K562 (cell line): ENCODE data around the gene MAGIX. TPM values are rescaled to one million over a fixed set of nuclear protein-coding genes. Genes with fewer than 3 reads are reported as not detected.
A peak's percentile ranks its signal among the peaks of the same experiment; 100 is the strongest.

Experiments
- CHAMP1 ChIP-seq: fragments of 450-650 bp; IDR thresholded peaks from 2 replicates; pipeline ENCODE4 v1.6.1; 2016; ENCODE audit warnings: mild to moderate bottlenecking
- DACH1 ChIP-seq: fragments of 450-650 bp; IDR thresholded peaks from 2 replicates; pipeline ENCODE4 v1.6.1; 2018; ENCODE audit not compliant: partially characterized antibody
- FOSL1 ChIP-seq: fragments of 200-800 bp; sonication (Bioruptor generic); conservative IDR thresholded peaks from 2 replicates; pipeline ENCODE4 v1.6.1; 2016; ENCODE audit warnings: missing genetic modification characterization, missing compliant biosample characterization
- KLF13 ChIP-seq: fragments of 450-650 bp; IDR thresholded peaks from 2 replicates; pipeline ENCODE4 v1.6.1; 2016; ENCODE audit warnings: missing genetic modification characterization, low read depth, mild to moderate bottlenecking, missing compliant biosample characterization, moderate library complexity, borderline replicate concordance
- MYBL2 ChIP-seq, 2 experiments: fragments of 450-650 bp in 1 of 2; sonication (generic) in 1 of 2; formaldehyde crosslinking in 1 of 2; IDR thresholded peaks; 2 replicates each; pipeline versions ENCODE4 v1.6.1 to v1.8.1; 2017 to 2022; ENCODE audit warnings: borderline replicate concordance in 1 of 2, inconsistent platforms in 1 of 2, low read depth in 1 of 2, mild to moderate bottlenecking in 1 of 2, missing genetic modification reagents in 1 of 2, moderate library complexity in 1 of 2
- NFE2 ChIP-seq: IDR thresholded peaks from 2 replicates; pipeline ENCODE4 v1.6.1; 2014; ENCODE audit warnings: antibody characterized with exemption, low read depth
- NR0B1 ChIP-seq: fragments of 450-650 bp; IDR thresholded peaks from one replicate; pipeline ENCODE4 v1.6.1; 2018; ENCODE audit warnings: mild to moderate bottlenecking, moderate library complexity; ENCODE audit not compliant: partially characterized antibody
- POLR2G ChIP-seq: fragments of 200-400 bp; formaldehyde crosslinking; IDR thresholded peaks from 2 replicates; pipeline ENCODE4 v1.6.1; 2017; ENCODE audit warnings: low read depth, mild to moderate bottlenecking, antibody characterized with exemption, low read length, moderate library complexity
- SAFB2 ChIP-seq: fragments of 200-400 bp; formaldehyde crosslinking; IDR thresholded peaks from 2 replicates; pipeline ENCODE4 v1.6.1; 2018; ENCODE audit warnings: borderline replicate concordance, low read length, low read depth, moderate library complexity; ENCODE audit not compliant: severe bottlenecking
- SMARCC2 ChIP-seq: fragments of 450-650 bp; IDR thresholded peaks from 2 replicates; pipeline ENCODE4 v1.6.1; 2017; ENCODE audit warnings: antibody characterized with exemption, moderate library complexity, mild to moderate bottlenecking, low read depth
- ZFP1 ChIP-seq: fragments of 450-650 bp; formaldehyde crosslinking; IDR thresholded peaks from 2 replicates; pipeline ENCODE4 v1.4.0; 2020; ENCODE audit warnings: mild to moderate bottlenecking, mixed read lengths
- ZKSCAN3 ChIP-seq: fragments of 250-450 bp; sonication (Bioruptor Pico); IDR thresholded peaks from 2 replicates; pipeline ENCODE4 v1.4.0; 2020
- ZNF212 ChIP-seq: fragments of 450-650 bp; formaldehyde crosslinking; IDR thresholded peaks from 2 replicates; pipeline ENCODE4 v1.4.0; 2020; ENCODE audit warnings: mild to moderate bottlenecking
- ZNF263 ChIP-seq: sonication (generic); formaldehyde crosslinking; IDR thresholded peaks from 2 replicates; pipeline ENCODE4 v1.8.0; 2022; ENCODE audit warnings: mild to moderate bottlenecking, missing genetic modification reagents, borderline replicate concordance
- ZNF384 ChIP-seq: IDR thresholded peaks from 2 replicates; pipeline ENCODE4 v1.6.1; 2012; ENCODE audit warnings: low read depth, low read length, improper control_type of control experiment
- polyA plus RNA-seq, 8 experiments: library from polyadenylated mRNA; depleted of rRNA in 4 of 8; stranded (reverse) in 5 of 8; unstranded in 3 of 8; fragments of >200 nt; fragmentation: Nextera tagmentation in 2 of 8; fragmentation: Illumina TruSeq in 1 of 8; extraction: Ambion mirVana in 2 of 8; extraction: Trizol in 1 of 8; gene quantifications; 2 replicates each; pipeline versions ENCODE4 v1.2.1 to v1.2.3, GENCODE V29; 2011 to 2014; ENCODE audit warnings: inconsistent platforms in 1 of 8, missing spikeins in 1 of 8
- total RNA-seq, 7 experiments: library from RNA; depleted of rRNA in 6 of 7; stranded (reverse); fragments of >200 nt in 6 of 7; fragmentation: Illumina TruSeq in 2 of 7; extraction: Trizol in 2 of 7; gene quantifications; 2 replicates each; pipeline versions ENCODE4 v1.2.1 to v1.2.3, GENCODE V29; 2011 to 2021; ENCODE audit warnings: low replicate concordance in 1 of 7
- TF ChIP-seq, protein P1 (sequence below): conservative IDR thresholded peaks from 2 replicates; pipeline ENCODE4 v1.6.1; 2011; ENCODE audit warnings: low read depth, mild to moderate bottlenecking, low read length; ENCODE audit not compliant: control insufficient read depth
- TF ChIP-seq, protein P2 (sequence below): fragments of 200-400 bp; formaldehyde crosslinking; IDR thresholded peaks from 2 replicates; pipeline ENCODE4 v1.6.1; 2017; ENCODE audit warnings: mild to moderate bottlenecking, low read depth, low read length, moderate library complexity
- TF ChIP-seq, protein P3 (sequence below): fragments of 250-450 bp; sonication (Bioruptor Pico); IDR thresholded peaks from 2 replicates; pipeline ENCODE4 v1.8.0; 2022; ENCODE audit warnings: inconsistent platforms

Gene MAGIX
- total and polyA plus RNA-seq, 9 of the 15 experiments (the other 6 are each of a cell fraction or from before 2014, with no cell fraction given), result 0.08 to 3.5 (median 0.47) TPM

DNA sequence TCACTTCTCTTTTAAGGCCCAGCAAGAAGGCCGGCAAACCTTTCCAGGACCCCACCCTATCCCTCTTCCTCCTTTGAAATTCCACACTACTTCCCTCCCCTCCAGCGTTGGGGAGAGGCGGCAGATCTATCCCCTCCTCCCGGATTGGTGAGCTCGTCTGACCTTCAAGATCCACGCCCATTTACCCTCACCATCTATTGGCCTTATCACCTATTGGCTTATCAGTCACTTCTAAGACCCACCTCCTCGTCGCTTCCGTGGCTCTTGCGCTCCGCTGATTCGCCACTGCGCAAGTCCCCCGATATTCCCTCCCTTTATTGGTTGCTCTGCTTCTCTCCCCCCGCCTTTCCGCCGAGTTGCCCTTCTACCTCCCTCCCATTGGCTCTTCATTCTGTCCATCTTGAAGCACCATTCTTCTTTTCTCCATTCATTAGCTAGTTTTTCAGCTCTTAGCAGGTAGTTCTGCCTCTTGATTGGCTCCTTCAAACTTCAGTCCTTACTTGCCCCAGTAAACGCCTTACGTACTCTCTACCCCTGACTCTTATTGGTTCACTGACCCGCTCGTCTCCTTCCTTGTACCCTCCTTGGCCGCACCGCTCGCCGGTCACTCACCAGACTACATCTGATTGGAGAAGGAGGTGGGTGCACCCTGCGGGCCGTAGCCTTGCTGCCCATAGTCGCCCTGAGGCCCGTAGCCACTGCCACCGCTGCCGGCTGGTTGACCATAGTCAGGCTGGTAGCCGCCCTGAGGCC lies 28.4 kb downstream of the MAGIX start (continued):
- TF ChIP-seq SMARCC2 (no peak), SAFB2 (no peak), CHAMP1 (no peak), ZNF263 (CRISPR knock-in tag) (no peak), FOSL1 (tag) (no peak), ZNF212 (CRISPR knock-in tag) (no peak), POLR2G (peak; percentile 93), ZNF384 (no peak), DACH1 (no peak), ZKSCAN3 (CRISPR knock-in tag) (no peak), ZFP1 (CRISPR knock-in tag) (no peak), NFE2 (no peak), NR0B1 (no peak), MYBL2 (IDR thresholded peaks at IDR 0.05; ENCODE audit: low read depth) (peak; percentile 77), MYBL2 (CRISPR knock-in tag; IDR thresholded peaks at IDR 0.05; ENCODE audit: borderline replicate concordance) (no peak), KLF13 (tag) (no peak)
- TF ChIP-seq, protein P1, sequence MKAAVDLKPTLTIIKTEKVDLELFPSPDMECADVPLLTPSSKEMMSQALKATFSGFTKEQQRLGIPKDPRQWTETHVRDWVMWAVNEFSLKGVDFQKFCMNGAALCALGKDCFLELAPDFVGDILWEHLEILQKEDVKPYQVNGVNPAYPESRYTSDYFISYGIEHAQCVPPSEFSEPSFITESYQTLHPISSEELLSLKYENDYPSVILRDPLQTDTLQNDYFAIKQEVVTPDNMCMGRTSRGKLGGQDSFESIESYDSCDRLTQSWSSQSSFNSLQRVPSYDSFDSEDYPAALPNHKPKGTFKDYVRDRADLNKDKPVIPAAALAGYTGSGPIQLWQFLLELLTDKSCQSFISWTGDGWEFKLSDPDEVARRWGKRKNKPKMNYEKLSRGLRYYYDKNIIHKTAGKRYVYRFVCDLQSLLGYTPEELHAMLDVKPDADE, result no peak
- TF ChIP-seq, protein P2, sequence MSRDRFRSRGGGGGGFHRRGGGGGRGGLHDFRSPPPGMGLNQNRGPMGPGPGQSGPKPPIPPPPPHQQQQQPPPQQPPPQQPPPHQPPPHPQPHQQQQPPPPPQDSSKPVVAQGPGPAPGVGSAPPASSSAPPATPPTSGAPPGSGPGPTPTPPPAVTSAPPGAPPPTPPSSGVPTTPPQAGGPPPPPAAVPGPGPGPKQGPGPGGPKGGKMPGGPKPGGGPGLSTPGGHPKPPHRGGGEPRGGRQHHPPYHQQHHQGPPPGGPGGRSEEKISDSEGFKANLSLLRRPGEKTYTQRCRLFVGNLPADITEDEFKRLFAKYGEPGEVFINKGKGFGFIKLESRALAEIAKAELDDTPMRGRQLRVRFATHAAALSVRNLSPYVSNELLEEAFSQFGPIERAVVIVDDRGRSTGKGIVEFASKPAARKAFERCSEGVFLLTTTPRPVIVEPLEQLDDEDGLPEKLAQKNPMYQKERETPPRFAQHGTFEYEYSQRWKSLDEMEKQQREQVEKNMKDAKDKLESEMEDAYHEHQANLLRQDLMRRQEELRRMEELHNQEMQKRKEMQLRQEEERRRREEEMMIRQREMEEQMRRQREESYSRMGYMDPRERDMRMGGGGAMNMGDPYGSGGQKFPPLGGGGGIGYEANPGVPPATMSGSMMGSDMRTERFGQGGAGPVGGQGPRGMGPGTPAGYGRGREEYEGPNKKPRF, result no peak
- TF ChIP-seq, protein P3, sequence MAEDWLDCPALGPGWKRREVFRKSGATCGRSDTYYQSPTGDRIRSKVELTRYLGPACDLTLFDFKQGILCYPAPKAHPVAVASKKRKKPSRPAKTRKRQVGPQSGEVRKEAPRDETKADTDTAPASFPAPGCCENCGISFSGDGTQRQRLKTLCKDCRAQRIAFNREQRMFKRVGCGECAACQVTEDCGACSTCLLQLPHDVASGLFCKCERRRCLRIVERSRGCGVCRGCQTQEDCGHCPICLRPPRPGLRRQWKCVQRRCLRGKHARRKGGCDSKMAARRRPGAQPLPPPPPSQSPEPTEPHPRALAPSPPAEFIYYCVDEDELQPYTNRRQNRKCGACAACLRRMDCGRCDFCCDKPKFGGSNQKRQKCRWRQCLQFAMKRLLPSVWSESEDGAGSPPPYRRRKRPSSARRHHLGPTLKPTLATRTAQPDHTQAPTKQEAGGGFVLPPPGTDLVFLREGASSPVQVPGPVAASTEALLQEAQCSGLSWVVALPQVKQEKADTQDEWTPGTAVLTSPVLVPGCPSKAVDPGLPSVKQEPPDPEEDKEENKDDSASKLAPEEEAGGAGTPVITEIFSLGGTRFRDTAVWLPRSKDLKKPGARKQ (CRISPR knock-in tag), result no peak
